Measurements from ENCODE around the gene DVL1.

GRCh38 chr1:1361233-1361981 lies 12.2 kb upstream of the DVL1 start:
- TF ChIP-seq, protein P1, sequence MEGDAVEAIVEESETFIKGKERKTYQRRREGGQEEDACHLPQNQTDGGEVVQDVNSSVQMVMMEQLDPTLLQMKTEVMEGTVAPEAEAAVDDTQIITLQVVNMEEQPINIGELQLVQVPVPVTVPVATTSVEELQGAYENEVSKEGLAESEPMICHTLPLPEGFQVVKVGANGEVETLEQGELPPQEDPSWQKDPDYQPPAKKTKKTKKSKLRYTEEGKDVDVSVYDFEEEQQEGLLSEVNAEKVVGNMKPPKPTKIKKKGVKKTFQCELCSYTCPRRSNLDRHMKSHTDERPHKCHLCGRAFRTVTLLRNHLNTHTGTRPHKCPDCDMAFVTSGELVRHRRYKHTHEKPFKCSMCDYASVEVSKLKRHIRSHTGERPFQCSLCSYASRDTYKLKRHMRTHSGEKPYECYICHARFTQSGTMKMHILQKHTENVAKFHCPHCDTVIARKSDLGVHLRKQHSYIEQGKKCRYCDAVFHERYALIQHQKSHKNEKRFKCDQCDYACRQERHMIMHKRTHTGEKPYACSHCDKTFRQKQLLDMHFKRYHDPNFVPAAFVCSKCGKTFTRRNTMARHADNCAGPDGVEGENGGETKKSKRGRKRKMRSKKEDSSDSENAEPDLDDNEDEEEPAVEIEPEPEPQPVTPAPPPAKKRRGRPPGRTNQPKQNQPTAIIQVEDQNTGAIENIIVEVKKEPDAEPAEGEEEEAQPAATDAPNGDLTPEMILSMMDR (IDR thresholded peaks at IDR 0.05; ENCODE audit: low read depth, low read length, poor library complexity, severe bottlenecking) = no peak
- no peak for TF ChIP-seq EZH2phosphoT487 (IDR thresholded peaks at IDR 0.05; ENCODE audit: borderline replicate concordance, low read length)
